ENCODE measurements around the gene RAPGEF1. TPM values are rescaled to one million over a fixed set of nuclear protein-coding genes. Genes with fewer than 3 reads are reported as not detected.

Gene RAPGEF1
- polyA plus RNA-seq, 2 of the 4 experiments (the other 2 are of a cell fraction) = 21.6 to 27.7 TPM

GRCh38 chr9:131744171-131744719 lies 4.4 kb upstream of the RAPGEF1 start:
- Histone ChIP-seq H3K4me2 (no peak overlapping the region), H3K9me3 (no peaks in the 10 kb centered on the region), H3K27ac (no peak overlapping the region), H3K4me1 (no peaks in the 10 kb centered on the region), H3K4me3 (no peak overlapping the region)
- ChIA-PET CTCF (interaction anchor here (0.9 to 25.4 kb wide), 16 partner anchors 9 to 525 kb away, joined by 3 to 737 read pairs (median 4); no protein-coding TSS in a partner anchor), POLR2A (no interaction called here)
- 78% methylated on average over 9 of the region's 9 CpGs for WGBS (ENCODE audit: missing lambda C conversion rate)
- TF ChIP-seq KDM1A (IDR thresholded peaks at IDR 0.05; ENCODE audit: low read depth) (no peak), MYC (IDR thresholded peaks at IDR 0.05; ENCODE audit: borderline replicate concordance, low read length) (no peak)
- FAIRE-seq (no peak), DNase-seq (ENCODE audit: low read depth in 1 of 2, low spot score in 1 of 2) (no peak), ATAC-seq (no peak)

GRCh38 chr9:131743501-131743900 lies 3.6 kb upstream of the RAPGEF1 start:
- H3K4me3 ChIP-seq = no peak overlapping the region
- ChIA-PET CTCF (interaction anchor here (0.8 to 25.4 kb wide), 15 partner anchors 9 to 525 kb away, joined by 3 to 737 read pairs (median 4); no protein-coding TSS in a partner anchor), POLR2A (interaction anchor here (0.8 kb wide), 1 partner anchor 370 kb away, joined by 3 read pairs; no protein-coding TSS in a partner anchor)
- peaks cover 4% of the 10 kb centered on the region for H3K4me1 ChIP-seq
- no peak for TF ChIP-seq CHD2 (IDR thresholded peaks at IDR 0.05; ENCODE audit: low read length, partially characterized antibody)
- no peak for TF ChIP-seq HOXA7 (CRISPR knock-in tag; IDR thresholded peaks at IDR 0.05)
- TF ChIP-seq, protein P1, sequence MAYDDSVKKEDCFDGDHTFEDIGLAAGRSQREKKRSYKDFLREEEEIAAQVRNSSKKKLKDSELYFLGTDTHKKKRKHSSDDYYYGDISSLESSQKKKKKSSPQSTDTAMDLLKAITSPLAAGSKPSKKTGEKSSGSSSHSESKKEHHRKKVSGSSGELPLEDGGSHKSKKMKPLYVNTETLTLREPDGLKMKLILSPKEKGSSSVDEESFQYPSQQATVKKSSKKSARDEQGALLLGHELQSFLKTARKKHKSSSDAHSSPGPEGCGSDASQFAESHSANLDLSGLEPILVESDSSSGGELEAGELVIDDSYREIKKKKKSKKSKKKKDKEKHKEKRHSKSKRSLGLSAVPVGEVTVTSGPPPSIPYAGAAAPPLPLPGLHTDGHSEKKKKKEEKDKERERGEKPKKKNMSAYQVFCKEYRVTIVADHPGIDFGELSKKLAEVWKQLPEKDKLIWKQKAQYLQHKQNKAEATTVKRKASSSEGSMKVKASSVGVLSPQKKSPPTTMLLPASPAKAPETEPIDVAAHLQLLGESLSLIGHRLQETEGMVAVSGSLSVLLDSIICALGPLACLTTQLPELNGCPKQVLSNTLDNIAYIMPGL (CRISPR knock-in tag; IDR thresholded peaks at IDR 0.05; ENCODE audit: borderline replicate concordance) = no peak
- no peak for TF ChIP-seq ZNF302 (CRISPR knock-in tag; IDR thresholded peaks at IDR 0.05)
- TF ChIP-seq, protein P2, sequence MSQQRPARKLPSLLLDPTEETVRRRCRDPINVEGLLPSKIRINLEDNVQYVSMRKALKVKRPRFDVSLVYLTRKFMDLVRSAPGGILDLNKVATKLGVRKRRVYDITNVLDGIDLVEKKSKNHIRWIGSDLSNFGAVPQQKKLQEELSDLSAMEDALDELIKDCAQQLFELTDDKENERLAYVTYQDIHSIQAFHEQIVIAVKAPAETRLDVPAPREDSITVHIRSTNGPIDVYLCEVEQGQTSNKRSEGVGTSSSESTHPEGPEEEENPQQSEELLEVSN (IDR thresholded peaks at IDR 0.05; ENCODE audit: borderline replicate concordance, low read depth) = no peak
- TF ChIP-seq BHLHE40 (IDR thresholded peaks at IDR 0.05; ENCODE audit: low read depth, low read length) = no peak
- ATAC-seq = no peak
- H3K27ac ChIP-seq = no peak overlapping the region
- WGBS (ENCODE audit: missing lambda C conversion rate) = 75% methylated on average over 1 of the region's 1 CpG
- no peak for FAIRE-seq
- H3K4me2 ChIP-seq = no peak overlapping the region
- no peaks in the 10 kb centered on the region for H3K9me3 ChIP-seq
- no peak for DNase-seq (ENCODE audit: low read depth in 1 of 2, low spot score in 1 of 2)

GRCh38 chr9:131743096-131743495 lies 3.2 kb upstream of the RAPGEF1 start:
- ChIA-PET CTCF (interaction anchor here (0.8 to 25.4 kb wide), 13 partner anchors 10 to 526 kb away, joined by 3 to 737 read pairs (median 4); no protein-coding TSS in a partner anchor), POLR2A (interaction anchor here (0.8 kb wide), 1 partner anchor 370 kb away, joined by 3 read pairs; no protein-coding TSS in a partner anchor)
- 75% methylated on average over 2 of the region's 2 CpGs for WGBS (ENCODE audit: missing lambda C conversion rate)
- ATAC-seq = no peak
- TF ChIP-seq POLR2A (IDR thresholded peaks at IDR 0.05; ENCODE audit: low read length) = no peak
- no peak for TF ChIP-seq RARB (CRISPR knock-in tag; IDR thresholded peaks at IDR 0.05)
- TF ChIP-seq HEYL (CRISPR knock-in tag; IDR thresholded peaks at IDR 0.05) = no peak
- TF ChIP-seq, protein P3, sequence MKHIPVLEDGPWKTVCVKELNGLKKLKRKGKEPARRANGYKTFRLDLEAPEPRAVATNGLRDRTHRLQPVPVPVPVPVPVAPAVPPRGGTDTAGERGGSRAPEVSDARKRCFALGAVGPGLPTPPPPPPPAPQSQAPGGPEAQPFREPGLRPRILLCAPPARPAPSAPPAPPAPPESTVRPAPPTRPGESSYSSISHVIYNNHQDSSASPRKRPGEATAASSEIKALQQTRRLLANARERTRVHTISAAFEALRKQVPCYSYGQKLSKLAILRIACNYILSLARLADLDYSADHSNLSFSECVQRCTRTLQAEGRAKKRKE (CRISPR knock-in tag; IDR thresholded peaks at IDR 0.05; ENCODE audit: low read depth) = no peak
- no peak for TF ChIP-seq KDM5A (IDR thresholded peaks at IDR 0.05)
- no peak for TF ChIP-seq ZC3H11A (IDR thresholded peaks at IDR 0.05)
- TF ChIP-seq CHD4 (IDR thresholded peaks at IDR 0.05; ENCODE audit: borderline replicate concordance) = no peak
- TF ChIP-seq, protein P4, sequence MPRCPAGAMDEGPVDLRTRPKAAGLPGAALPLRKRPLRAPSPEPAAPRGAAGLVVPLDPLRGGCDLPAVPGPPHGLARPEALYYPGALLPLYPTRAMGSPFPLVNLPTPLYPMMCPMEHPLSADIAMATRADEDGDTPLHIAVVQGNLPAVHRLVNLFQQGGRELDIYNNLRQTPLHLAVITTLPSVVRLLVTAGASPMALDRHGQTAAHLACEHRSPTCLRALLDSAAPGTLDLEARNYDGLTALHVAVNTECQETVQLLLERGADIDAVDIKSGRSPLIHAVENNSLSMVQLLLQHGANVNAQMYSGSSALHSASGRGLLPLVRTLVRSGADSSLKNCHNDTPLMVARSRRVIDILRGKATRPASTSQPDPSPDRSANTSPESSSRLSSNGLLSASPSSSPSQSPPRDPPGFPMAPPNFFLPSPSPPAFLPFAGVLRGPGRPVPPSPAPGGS (IDR thresholded peaks at IDR 0.05) = no peak
- TF ChIP-seq HES2 (IDR thresholded peaks at IDR 0.05) = no peak
- no peak for TF ChIP-seq TP53 (CRISPR knock-in tag; IDR thresholded peaks at IDR 0.05)
- no peak for TF ChIP-seq ZFP36 (IDR thresholded peaks at IDR 0.05; ENCODE audit: borderline replicate concordance, partially characterized antibody)
- no peak for TF ChIP-seq PHF8 (IDR thresholded peaks at IDR 0.05; ENCODE audit: borderline replicate concordance, low read depth)
- no peak for TF ChIP-seq MAZ (IDR thresholded peaks at IDR 0.05; ENCODE audit: borderline replicate concordance, low read depth, low read length)
- TF ChIP-seq SREBF2 (IDR thresholded peaks at IDR 0.05) = no peak
- no peak for TF ChIP-seq NR3C1 (IDR thresholded peaks at IDR 0.05)
- TF ChIP-seq CHD2 (IDR thresholded peaks at IDR 0.05; ENCODE audit: low read length, partially characterized antibody) = no peak
- TF ChIP-seq EHMT2 (IDR thresholded peaks at IDR 0.05; ENCODE audit: low read depth) = no peak
- no peak for TF ChIP-seq HOXB13 (CRISPR knock-in tag; IDR thresholded peaks at IDR 0.05; ENCODE audit: low read depth)
- no peak for TF ChIP-seq CBX8 (IDR thresholded peaks at IDR 0.05)
- no peak for TF ChIP-seq NPAS2 (CRISPR knock-in tag; IDR thresholded peaks at IDR 0.05; ENCODE audit: borderline replicate concordance)
- Histone ChIP-seq H3K9me3 (no peaks in the 10 kb centered on the region), H3K4me3 (no peak overlapping the region), H3K27ac (no peak overlapping the region), H3K4me2 (no peak overlapping the region), H3K4me1 (peaks cover 8% of the 10 kb centered on the region)
- DNase-seq (ENCODE audit: low read depth in 1 of 2, low spot score in 1 of 2) = no peak
- no peak for FAIRE-seq
